ENCODE data around the gene NFAT5. TPM values are rescaled to one million over a fixed set of nuclear protein-coding genes. Genes with fewer than 3 reads are reported as not detected.

Gene NFAT5
- total RNA-seq, 1 experiment from 2014 or later = 21.0 TPM

DNA sequence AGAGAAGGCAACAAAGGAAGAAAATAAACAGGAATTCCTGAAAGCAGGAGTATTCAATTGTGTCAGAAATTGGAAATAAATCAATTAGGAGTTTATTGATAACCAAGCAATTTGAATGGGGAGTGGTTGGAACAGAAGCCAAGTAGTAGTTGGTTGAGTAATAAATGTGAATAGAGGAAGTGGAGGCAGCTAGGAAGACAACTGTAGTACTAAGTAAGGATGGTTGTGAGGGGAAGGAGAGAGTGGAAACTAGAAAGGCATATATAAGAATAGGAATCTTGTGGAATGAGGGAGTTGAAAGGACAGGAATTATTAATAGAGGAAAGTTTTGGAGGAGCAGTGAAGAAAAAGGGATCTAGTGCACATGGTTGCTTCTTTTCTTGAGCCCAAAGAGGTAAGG is 34.4 kb downstream of the NFAT5 start:
- no peak overlapping the region for H3K56ac ChIP-seq (ENCODE audit: insufficient read length, low read depth, low read length)
- DNase-seq = no peak
- Mint-ChIP-seq H3K4me3 (no peak overlapping the region), H3K27me3 (ENCODE audit: low read depth) (no peaks in the 10 kb centered on the region), H3K36me3 (ENCODE audit: insufficient read depth in 1 of 3, low read depth in 3 of 3) (no peaks in the 10 kb centered on the region), H3K27ac (no peak overlapping the region), H3K9me3 (no peaks in the 10 kb centered on the region), H3K4me1 (peaks cover 0 to 5% of the 10 kb centered on the region in 2 experiments; a peak in 1 of 4 replicates)
- no peak overlapping the region for H3K4me2 ChIP-seq (ENCODE audit: insufficient read depth, insufficient read length, low read length)
- H4K20me1 ChIP-seq (ENCODE audit: control insufficient read depth, insufficient read depth, insufficient read length) = no peaks in the 10 kb centered on the region
- no peaks in the 10 kb centered on the region for H3K27me3 ChIP-seq (ENCODE audit: insufficient read depth, low read length)
- TF ChIP-seq, protein P1, sequence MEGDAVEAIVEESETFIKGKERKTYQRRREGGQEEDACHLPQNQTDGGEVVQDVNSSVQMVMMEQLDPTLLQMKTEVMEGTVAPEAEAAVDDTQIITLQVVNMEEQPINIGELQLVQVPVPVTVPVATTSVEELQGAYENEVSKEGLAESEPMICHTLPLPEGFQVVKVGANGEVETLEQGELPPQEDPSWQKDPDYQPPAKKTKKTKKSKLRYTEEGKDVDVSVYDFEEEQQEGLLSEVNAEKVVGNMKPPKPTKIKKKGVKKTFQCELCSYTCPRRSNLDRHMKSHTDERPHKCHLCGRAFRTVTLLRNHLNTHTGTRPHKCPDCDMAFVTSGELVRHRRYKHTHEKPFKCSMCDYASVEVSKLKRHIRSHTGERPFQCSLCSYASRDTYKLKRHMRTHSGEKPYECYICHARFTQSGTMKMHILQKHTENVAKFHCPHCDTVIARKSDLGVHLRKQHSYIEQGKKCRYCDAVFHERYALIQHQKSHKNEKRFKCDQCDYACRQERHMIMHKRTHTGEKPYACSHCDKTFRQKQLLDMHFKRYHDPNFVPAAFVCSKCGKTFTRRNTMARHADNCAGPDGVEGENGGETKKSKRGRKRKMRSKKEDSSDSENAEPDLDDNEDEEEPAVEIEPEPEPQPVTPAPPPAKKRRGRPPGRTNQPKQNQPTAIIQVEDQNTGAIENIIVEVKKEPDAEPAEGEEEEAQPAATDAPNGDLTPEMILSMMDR (conservative IDR thresholded peaks at IDR 0.05) = no peak
- H3K27ac ChIP-seq (ENCODE audit: insufficient read length, low read depth, low read length) = no peak overlapping the region
- H4K8ac ChIP-seq (replicated peaks; ENCODE audit: insufficient read length, low read depth, low read length) = no peak overlapping the region
- no peaks in the 10 kb centered on the region for H3K23me2 ChIP-seq (ENCODE audit: insufficient read length, low read depth, low read length, poor library complexity, severe bottlenecking)
- H4K91ac ChIP-seq (ENCODE audit: insufficient read length, low read depth, low read length) = no peak overlapping the region
- H4K5ac ChIP-seq (ENCODE audit: insufficient read length, low read depth, low read length) = no peak overlapping the region
- H3K4ac ChIP-seq (ENCODE audit: low read depth, low read length) = no peak overlapping the region
- H2AK5ac ChIP-seq (ENCODE audit: insufficient read length, low read length) = no peak overlapping the region
- H3K9me3 ChIP-seq (ENCODE audit: control insufficient read depth, low read depth, low read length) = no peaks in the 10 kb centered on the region
- no peak overlapping the region for H2BK5ac ChIP-seq (ENCODE audit: insufficient read length, low read length)
- no peaks in the 10 kb centered on the region for H3K4me1 ChIP-seq (ENCODE audit: insufficient read depth, low read length)
- H3T11ph ChIP-seq (ENCODE audit: low read length) = no peak overlapping the region
- H3K23ac ChIP-seq (ENCODE audit: insufficient read length, low read depth, low read length) = no peak overlapping the region
- no peak overlapping the region for H3K18ac ChIP-seq (ENCODE audit: insufficient read length, low read depth, low read length)
- H2BK12ac ChIP-seq (ENCODE audit: insufficient read length, low read depth, low read length) = no peak overlapping the region
- no peak overlapping the region for H2AFZ ChIP-seq (ENCODE audit: low read length)
- H2BK20ac ChIP-seq (ENCODE audit: low read depth, low read length, poor library complexity, severe bottlenecking) = no peak overlapping the region
- H3K79me1 ChIP-seq (ENCODE audit: insufficient read depth, low read depth, low read length, poor library complexity, severe bottlenecking) = peaks cover 4% of the 10 kb centered on the region
- H3K14ac ChIP-seq (ENCODE audit: insufficient read depth, low read length) = no peak overlapping the region
- H3K79me2 ChIP-seq (ENCODE audit: insufficient read depth, low read length) = peaks cover 1% of the 10 kb centered on the region; the same call in 1 of the 2 replicates
- no peak overlapping the region for H2BK15ac ChIP-seq (ENCODE audit: low read depth, low read length)
- H3K9ac ChIP-seq (ENCODE audit: extremely low read depth, insufficient read length, low read length) = no peak overlapping the region
- H2BK120ac ChIP-seq (ENCODE audit: low read depth, low read length, poor library complexity, severe bottlenecking) = no peak overlapping the region

Measured in H9 (cell line).